Loucy (cell line): ENCODE measurements around the gene MTHFD1.

ENCODE experiments used
- EZH2phosphoT487 ChIP-seq: fragments of 200-600 bp; IDR thresholded peaks from 2 replicates; pipeline ENCODE4 v1.6.1; 2018; ENCODE audit warnings: antibody characterized with exemption, mild to moderate bottlenecking, moderate library complexity, borderline replicate concordance
- TF ChIP-seq, protein P1 (sequence below): fragments of 200-600 bp; sonication (generic); conservative IDR thresholded peaks from 2 replicates; pipeline ENCODE4 v1.5.1; 2014; ENCODE audit warnings: mild to moderate bottlenecking, antibody characterized with exemption, low read length

DNA sequence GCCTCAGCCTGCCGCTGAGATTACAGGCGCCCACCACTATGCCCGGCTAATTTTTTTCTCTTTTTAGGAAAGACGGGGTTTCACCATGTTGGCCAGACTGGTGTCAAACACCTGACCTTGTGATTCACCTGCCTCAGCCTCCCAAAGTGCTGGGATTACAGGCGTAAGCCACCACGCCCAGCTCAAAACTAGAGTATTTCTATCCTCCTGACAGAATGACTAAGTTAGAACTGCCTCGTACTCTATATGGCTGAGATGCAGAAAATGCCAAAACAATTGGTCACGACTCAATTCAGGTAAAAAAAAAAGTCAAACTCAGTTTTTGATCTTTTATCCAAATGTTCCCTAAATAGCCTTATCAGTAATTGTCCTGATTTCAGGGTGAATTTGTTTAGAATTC lies 88.3 kb downstream of the MTHFD1 start:
- TF ChIP-seq, protein P1, sequence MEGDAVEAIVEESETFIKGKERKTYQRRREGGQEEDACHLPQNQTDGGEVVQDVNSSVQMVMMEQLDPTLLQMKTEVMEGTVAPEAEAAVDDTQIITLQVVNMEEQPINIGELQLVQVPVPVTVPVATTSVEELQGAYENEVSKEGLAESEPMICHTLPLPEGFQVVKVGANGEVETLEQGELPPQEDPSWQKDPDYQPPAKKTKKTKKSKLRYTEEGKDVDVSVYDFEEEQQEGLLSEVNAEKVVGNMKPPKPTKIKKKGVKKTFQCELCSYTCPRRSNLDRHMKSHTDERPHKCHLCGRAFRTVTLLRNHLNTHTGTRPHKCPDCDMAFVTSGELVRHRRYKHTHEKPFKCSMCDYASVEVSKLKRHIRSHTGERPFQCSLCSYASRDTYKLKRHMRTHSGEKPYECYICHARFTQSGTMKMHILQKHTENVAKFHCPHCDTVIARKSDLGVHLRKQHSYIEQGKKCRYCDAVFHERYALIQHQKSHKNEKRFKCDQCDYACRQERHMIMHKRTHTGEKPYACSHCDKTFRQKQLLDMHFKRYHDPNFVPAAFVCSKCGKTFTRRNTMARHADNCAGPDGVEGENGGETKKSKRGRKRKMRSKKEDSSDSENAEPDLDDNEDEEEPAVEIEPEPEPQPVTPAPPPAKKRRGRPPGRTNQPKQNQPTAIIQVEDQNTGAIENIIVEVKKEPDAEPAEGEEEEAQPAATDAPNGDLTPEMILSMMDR, result no peak
- no peak for TF ChIP-seq EZH2phosphoT487
